GM10266 (cell line): ENCODE measurements around the gene PRKG1.

Source experiments
- DNase-seq: peaks from one replicate; pipeline ENCODE4 v3.0.0; 2012; ENCODE audit errors: extremely low spot score
- CTCF ChIP-seq: IDR thresholded peaks from 2 replicates; pipeline ENCODE4 v1.5.1; 2012; ENCODE audit warnings: mild to moderate bottlenecking, low read depth; ENCODE audit not compliant: control insufficient read depth, insufficient read depth; ENCODE audit errors: missing control alignments

Gene PRKG1

GRCh38 chr10:52121688-52122087 is 1047.4 kb downstream of the PRKG1 start:
- TF ChIP-seq CTCF = no peak
- no peak for DNase-seq

- no peak for TF ChIP-seq CTCF
- DNase-seq = no peak
Measured at GRCh38 chr10:52128056-52128683, 1053.9 kb downstream of the PRKG1 start.

GRCh38 chr10:52129410-52130178 is 1055.3 kb downstream of the PRKG1 start:
- no peak for DNase-seq
- no peak for TF ChIP-seq CTCF

GRCh38 chr10:52135101-52135500 is 1060.8 kb downstream of the PRKG1 start:
- no peak for DNase-seq
- no peak for TF ChIP-seq CTCF

GRCh38 chr10:52136921-52137320 is 1062.6 kb downstream of the PRKG1 start:
- TF ChIP-seq CTCF = no peak
- no peak for DNase-seq

DNA sequence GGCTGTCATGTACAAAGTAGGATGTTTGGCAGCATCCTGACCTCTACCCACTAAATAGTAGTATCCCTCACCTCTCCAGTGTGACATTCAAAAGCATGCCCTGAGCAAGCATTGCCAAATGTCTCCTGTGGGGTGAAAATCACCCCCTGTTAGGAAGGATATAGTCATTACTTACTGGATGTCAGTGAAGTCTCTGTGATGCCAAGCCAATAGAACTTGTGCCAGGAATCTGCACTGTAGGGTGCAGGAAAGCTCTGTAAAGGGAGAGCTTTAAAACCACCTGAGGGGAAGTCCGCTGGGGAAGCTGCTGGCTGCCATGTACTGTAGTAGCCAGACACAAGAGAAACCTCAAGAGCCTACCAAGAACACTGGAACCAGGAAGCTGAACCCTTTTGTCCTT is 1069.1 kb downstream of the PRKG1 start:
- DNase-seq = no peak
- no peak for TF ChIP-seq CTCF

DNA sequence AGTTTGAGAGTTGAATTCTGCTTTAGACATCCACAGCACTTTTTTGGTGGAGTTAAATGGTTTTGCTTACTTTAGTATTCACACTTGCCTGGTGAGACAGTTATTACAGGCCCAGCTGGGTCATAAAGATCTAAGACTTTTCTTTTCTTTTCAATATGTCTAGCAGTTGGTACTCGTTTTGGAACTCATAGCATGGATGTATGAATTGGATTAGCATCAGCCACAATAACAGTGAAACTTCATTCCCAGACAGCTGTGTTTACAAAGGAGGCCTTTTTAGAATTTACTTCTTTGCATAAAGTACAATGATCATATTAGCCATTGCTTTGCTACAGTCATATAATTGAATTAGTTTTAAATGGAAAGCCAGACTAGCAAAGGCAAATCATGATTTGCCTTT is 1071.3 kb downstream of the PRKG1 start:
- DNase-seq = no peak
- no peak for TF ChIP-seq CTCF
